HEK293 (cell line): Measurements from ENCODE around the gene HARBI1.

Source experiments
- ATF2 ChIP-seq: fragments of 450-650 bp; formaldehyde crosslinking; IDR thresholded peaks from 2 replicates; pipeline ENCODE4 v1.5.1; 2016; ENCODE audit warnings: missing biosample characterization, missing genetic modification characterization, low read depth
- BCL11A ChIP-seq: fragments of 450-650 bp; formaldehyde crosslinking; IDR thresholded peaks from 2 replicates; pipeline ENCODE4 v1.5.1; 2016; ENCODE audit warnings: low read depth, missing biosample characterization, missing genetic modification characterization
- BCL6B ChIP-seq: fragments of 450-650 bp; formaldehyde crosslinking; IDR thresholded peaks from 2 replicates; pipeline ENCODE4 v1.5.1; 2017; ENCODE audit warnings: missing biosample characterization, missing genetic modification characterization
- GLI2 ChIP-seq: fragments of 450-650 bp; formaldehyde crosslinking; IDR thresholded peaks from 2 replicates; pipeline ENCODE4; 2017; ENCODE audit warnings: missing biosample characterization, missing genetic modification characterization, low read depth, borderline replicate concordance
- KLF10 ChIP-seq: fragments of 450-650 bp; IDR thresholded peaks from 2 replicates; pipeline ENCODE4 v1.5.1; 2018; ENCODE audit warnings: missing biosample characterization, mild to moderate bottlenecking, missing genetic modification characterization
- PRDM10 ChIP-seq: fragments of 450-650 bp; formaldehyde crosslinking; IDR thresholded peaks from 2 replicates; pipeline ENCODE4 v1.5.1; 2016; ENCODE audit warnings: missing biosample characterization, missing genetic modification characterization
- REPIN1 ChIP-seq: fragments of 450-650 bp; formaldehyde crosslinking; IDR thresholded peaks from 2 replicates; pipeline ENCODE4 v1.5.1; 2017; ENCODE audit warnings: missing biosample characterization, missing genetic modification characterization, low read depth
- SALL2 ChIP-seq: fragments of 450-650 bp; formaldehyde crosslinking; IDR thresholded peaks from 2 replicates; pipeline ENCODE4 v1.5.0; 2017; ENCODE audit warnings: missing biosample characterization, mild to moderate bottlenecking, missing genetic modification characterization, borderline replicate concordance
- SCRT2 ChIP-seq: fragments of 450-650 bp; formaldehyde crosslinking; IDR thresholded peaks from 2 replicates; pipeline ENCODE4 v1.5.1; 2016; ENCODE audit warnings: missing biosample characterization, missing genetic modification characterization
- SP7 ChIP-seq: fragments of 450-650 bp; formaldehyde crosslinking; IDR thresholded peaks from 2 replicates; pipeline ENCODE4 v1.5.1; 2016; ENCODE audit warnings: missing biosample characterization, missing genetic modification characterization
- TSHZ1 ChIP-seq: fragments of 450-650 bp; formaldehyde crosslinking; IDR thresholded peaks from 2 replicates; pipeline ENCODE4 v1.5.1; 2016; ENCODE audit warnings: missing biosample characterization, missing genetic modification characterization, borderline replicate concordance
- WT1 ChIP-seq: fragments of 450-650 bp; formaldehyde crosslinking; IDR thresholded peaks from 2 replicates; pipeline ENCODE4 v1.5.1; 2016; ENCODE audit warnings: missing biosample characterization, missing genetic modification characterization
- ZBTB48 ChIP-seq: fragments of 450-650 bp; formaldehyde crosslinking; IDR thresholded peaks from 2 replicates; pipeline ENCODE4 v1.5.1; 2016; ENCODE audit warnings: missing biosample characterization, missing genetic modification characterization
- ZNF121 ChIP-seq: fragments of 450-650 bp; formaldehyde crosslinking; IDR thresholded peaks from 2 replicates; pipeline ENCODE4 v1.5.1; 2016; ENCODE audit warnings: missing biosample characterization, missing genetic modification characterization
- ZNF132 ChIP-seq: fragments of 450-650 bp; formaldehyde crosslinking; IDR thresholded peaks from 2 replicates; pipeline ENCODE4 v1.5.1; 2017; ENCODE audit warnings: missing biosample characterization, missing genetic modification characterization, borderline replicate concordance
- ZNF157 ChIP-seq: fragments of 450-650 bp; formaldehyde crosslinking; IDR thresholded peaks from 2 replicates; pipeline ENCODE4 v1.5.1; 2016; ENCODE audit warnings: missing biosample characterization, missing genetic modification characterization
- ZNF214 ChIP-seq: fragments of 450-650 bp; formaldehyde crosslinking; IDR thresholded peaks from 2 replicates; pipeline ENCODE4 v1.5.1; 2017; ENCODE audit warnings: missing biosample characterization, mild to moderate bottlenecking, missing genetic modification characterization, borderline replicate concordance
- ZNF394 ChIP-seq: fragments of 450-650 bp; formaldehyde crosslinking; IDR thresholded peaks from 2 replicates; pipeline ENCODE4 v1.5.1; 2016; ENCODE audit warnings: missing biosample characterization, missing genetic modification characterization, mild to moderate bottlenecking, moderate library complexity, borderline replicate concordance
- ZNF48 ChIP-seq: fragments of 450-650 bp; formaldehyde crosslinking; IDR thresholded peaks from 2 replicates; pipeline ENCODE4 v1.5.1; 2016; ENCODE audit warnings: missing biosample characterization, missing genetic modification characterization
- ZNF510 ChIP-seq: fragments of 450-650 bp; formaldehyde crosslinking; IDR thresholded peaks from 2 replicates; pipeline ENCODE4 v1.5.1; 2018; ENCODE audit warnings: mild to moderate bottlenecking, missing genetic modification characterization, missing biosample characterization; ENCODE audit not compliant: insufficient replicate concordance
- ZNF548 ChIP-seq: fragments of 450-650 bp; formaldehyde crosslinking; IDR thresholded peaks from 2 replicates; pipeline ENCODE4 v1.5.1; 2016; ENCODE audit warnings: missing biosample characterization, missing genetic modification characterization
- ZNF580 ChIP-seq: fragments of 450-650 bp; formaldehyde crosslinking; IDR thresholded peaks from 2 replicates; pipeline ENCODE4 v1.5.1; 2016; ENCODE audit warnings: missing biosample characterization, missing genetic modification characterization
- ZNF610 ChIP-seq: fragments of 450-650 bp; formaldehyde crosslinking; IDR thresholded peaks from 2 replicates; pipeline ENCODE4 v1.5.1; 2016; ENCODE audit warnings: missing biosample characterization, missing genetic modification characterization, borderline replicate concordance
- ZNF692 ChIP-seq: fragments of 450-650 bp; formaldehyde crosslinking; IDR thresholded peaks from 2 replicates; pipeline ENCODE4 v1.5.1; 2016; ENCODE audit warnings: missing biosample characterization, missing genetic modification characterization
- ZNF747 ChIP-seq: fragments of 450-650 bp; formaldehyde crosslinking; IDR thresholded peaks from 2 replicates; pipeline ENCODE4 v1.5.1; 2016; ENCODE audit warnings: missing biosample characterization, missing genetic modification characterization
- ZNF785 ChIP-seq: fragments of 450-650 bp; formaldehyde crosslinking; IDR thresholded peaks from 2 replicates; pipeline ENCODE4 v1.5.1; 2016; ENCODE audit warnings: missing biosample characterization, missing genetic modification characterization
- ZNF843 ChIP-seq: fragments of 450-650 bp; formaldehyde crosslinking; IDR thresholded peaks from 2 replicates; pipeline ENCODE4 v1.5.1; 2016; ENCODE audit warnings: missing biosample characterization, missing genetic modification characterization

The HARBI1 gene

GRCh38 chr11:46593550-46594373 is 23.3 kb downstream of the HARBI1 start, which contains the start of gene AMBRA1 (continued):
- TF ChIP-seq ZNF121 (tag by site-specific recombination): no peak
- peak; percentile 65 for TF ChIP-seq ZNF394
- TF ChIP-seq WT1: no peak; the same call in 1 of the 2 replicates
- TF ChIP-seq SALL2 (tag by site-specific recombination): no peak
- peak; percentile 30; the same call in 1 of the 2 replicates for TF ChIP-seq ZNF843 (tag by site-specific recombination)
- TF ChIP-seq ZNF580 (tag by site-specific recombination): peak; percentile 30; the same call in 1 of the 2 replicates
- TF ChIP-seq ZNF610: 0 out of 2 replicates have a peak, but pooled peaks have one; percentile 43
- TF ChIP-seq ZNF548 (tag by site-specific recombination): no peak
- TF ChIP-seq PRDM10 (tag by site-specific recombination): peak; percentile 50
- no peak for TF ChIP-seq ZNF510 (tag by site-specific recombination)
- no peak for TF ChIP-seq ZNF747 (tag by site-specific recombination)
- TF ChIP-seq BCL6B (tag by site-specific recombination): no peak
- peak; percentile 47; the same call in 1 of the 2 replicates for TF ChIP-seq SCRT2 (tag by site-specific recombination)
- TF ChIP-seq REPIN1 (tag by site-specific recombination): no peak
- TF ChIP-seq ZNF214: no peak
- TF ChIP-seq BCL11A (tag by site-specific recombination): no peak
- no peak for TF ChIP-seq ZNF132
- TF ChIP-seq SP7: peak; percentile 51; the same call in 1 of the 2 replicates
- no peak for TF ChIP-seq ZBTB48 (tag by site-specific recombination)
- TF ChIP-seq GLI2 (tag by site-specific recombination): no peak
- no peak for TF ChIP-seq ATF2 (tag by site-specific recombination)
- TF ChIP-seq KLF10: no peak; the same call in 1 of the 2 replicates
- TF ChIP-seq ZNF48 (tag by site-specific recombination): no peak
- TF ChIP-seq ZNF157 (tag by site-specific recombination): no peak
- TF ChIP-seq ZNF785 (tag by site-specific recombination): no peak
- TF ChIP-seq TSHZ1 (tag by site-specific recombination): peak; percentile 40; the same call in 1 of the 2 replicates
- TF ChIP-seq ZNF692 (tag by site-specific recombination): peak; percentile 42; the same call in 1 of the 2 replicates
